ENCODE measurements around the gene LRRC26. TPM values are rescaled to one million over a fixed set of nuclear protein-coding genes. Genes with fewer than 3 reads are reported as not detected.

The LRRC26 gene
- total RNA-seq, 1 experiment from 2014 or later = 2.4 TPM

DNA sequence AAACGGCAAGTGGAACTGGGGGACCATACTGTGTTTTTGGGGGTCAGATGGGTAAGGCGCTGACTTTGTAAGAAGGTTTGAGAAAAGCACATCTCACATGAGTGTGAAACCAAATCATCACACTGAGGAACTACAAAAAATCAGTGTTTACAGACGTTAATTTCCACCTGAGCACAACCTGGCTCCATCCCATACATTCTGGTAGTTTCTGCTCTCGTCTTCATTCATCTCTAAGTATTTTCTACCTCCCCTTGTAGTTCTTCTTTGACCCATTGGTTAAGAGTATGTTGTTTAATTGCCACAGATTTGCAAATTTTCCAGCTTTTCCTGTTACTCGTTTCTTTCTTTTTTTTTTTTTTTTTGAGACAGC is 46.4 kb downstream of the LRRC26 start:
- H3K27me3 ChIP-seq (ENCODE audit: insufficient read depth, low read length) = no peaks in the 10 kb centered on the region
- no peak overlapping the region for H3K9ac ChIP-seq (ENCODE audit: low read length)
- ChIA-PET CTCF (interaction anchor here (1.0 to 1.3 kb wide), 2 partner anchors 104 to 113 kb away, joined by 3 to 7 read pairs; partner anchors contain the start of gene RNF224), POLR2A (interaction anchor here (0.7 to 1.1 kb wide), 3 partner anchors 8 to 103 kb away, joined by 3 read pairs; partner anchors contain the start of gene MAN1B1), RAD21 (ENCODE audit: low non-redundant PET in 1 of 2, low total read pairs in 2 of 2, uncharacterized antibody in 2 of 2, unreplicated experiment in 2 of 2) (no interaction called here)
- no peaks in the 10 kb centered on the region for H3K36me3 ChIP-seq (ENCODE audit: control insufficient read depth in 1 of 2, insufficient read depth in 2 of 2, low read length in 2 of 2)
- no peak for ATAC-seq
- TF ChIP-seq ZNF274 (IDR thresholded peaks at IDR 0.05; ENCODE audit: low read depth, low read length) = no peak
- TF ChIP-seq EGR1 (IDR thresholded peaks at IDR 0.05; ENCODE audit: low read depth) = no peak
- TF ChIP-seq FOSL1 (IDR thresholded peaks at IDR 0.05; ENCODE audit: low read depth) = no peak
- TF ChIP-seq RAD21 (IDR thresholded peaks at IDR 0.05; ENCODE audit: low read depth) = no peak
- no peak for TF ChIP-seq POLR2A (IDR thresholded peaks at IDR 0.05; ENCODE audit: borderline replicate concordance, extremely low read depth, insufficient read depth, insufficient read length)
- TF ChIP-seq ZFX (IDR thresholded peaks at IDR 0.05) = no peak
- TF ChIP-seq SP1 (IDR thresholded peaks at IDR 0.05; ENCODE audit: low read depth) = no peak
- no peak for TF ChIP-seq ATF3 (IDR thresholded peaks at IDR 0.05)
- TF ChIP-seq, protein P1, sequence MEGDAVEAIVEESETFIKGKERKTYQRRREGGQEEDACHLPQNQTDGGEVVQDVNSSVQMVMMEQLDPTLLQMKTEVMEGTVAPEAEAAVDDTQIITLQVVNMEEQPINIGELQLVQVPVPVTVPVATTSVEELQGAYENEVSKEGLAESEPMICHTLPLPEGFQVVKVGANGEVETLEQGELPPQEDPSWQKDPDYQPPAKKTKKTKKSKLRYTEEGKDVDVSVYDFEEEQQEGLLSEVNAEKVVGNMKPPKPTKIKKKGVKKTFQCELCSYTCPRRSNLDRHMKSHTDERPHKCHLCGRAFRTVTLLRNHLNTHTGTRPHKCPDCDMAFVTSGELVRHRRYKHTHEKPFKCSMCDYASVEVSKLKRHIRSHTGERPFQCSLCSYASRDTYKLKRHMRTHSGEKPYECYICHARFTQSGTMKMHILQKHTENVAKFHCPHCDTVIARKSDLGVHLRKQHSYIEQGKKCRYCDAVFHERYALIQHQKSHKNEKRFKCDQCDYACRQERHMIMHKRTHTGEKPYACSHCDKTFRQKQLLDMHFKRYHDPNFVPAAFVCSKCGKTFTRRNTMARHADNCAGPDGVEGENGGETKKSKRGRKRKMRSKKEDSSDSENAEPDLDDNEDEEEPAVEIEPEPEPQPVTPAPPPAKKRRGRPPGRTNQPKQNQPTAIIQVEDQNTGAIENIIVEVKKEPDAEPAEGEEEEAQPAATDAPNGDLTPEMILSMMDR (IDR thresholded peaks at IDR 0.05 in 2 of 3, conservative IDR thresholded peaks at IDR 0.05 in 1 of 3; ENCODE audit: borderline replicate concordance in 1 of 3, insufficient read depth in 1 of 3, low read depth in 2 of 3, low read length in 2 of 3) = no peak
- TF ChIP-seq YY1 (IDR thresholded peaks at IDR 0.05; ENCODE audit: extremely low read depth, insufficient replicate concordance, low read depth, low read length) = no peak
- TF ChIP-seq, protein P2, sequence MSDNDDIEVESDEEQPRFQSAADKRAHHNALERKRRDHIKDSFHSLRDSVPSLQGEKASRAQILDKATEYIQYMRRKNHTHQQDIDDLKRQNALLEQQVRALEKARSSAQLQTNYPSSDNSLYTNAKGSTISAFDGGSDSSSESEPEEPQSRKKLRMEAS (IDR thresholded peaks at IDR 0.05) = no peak; the same call in 1 of the 2 replicates
- TF ChIP-seq, protein P3, sequence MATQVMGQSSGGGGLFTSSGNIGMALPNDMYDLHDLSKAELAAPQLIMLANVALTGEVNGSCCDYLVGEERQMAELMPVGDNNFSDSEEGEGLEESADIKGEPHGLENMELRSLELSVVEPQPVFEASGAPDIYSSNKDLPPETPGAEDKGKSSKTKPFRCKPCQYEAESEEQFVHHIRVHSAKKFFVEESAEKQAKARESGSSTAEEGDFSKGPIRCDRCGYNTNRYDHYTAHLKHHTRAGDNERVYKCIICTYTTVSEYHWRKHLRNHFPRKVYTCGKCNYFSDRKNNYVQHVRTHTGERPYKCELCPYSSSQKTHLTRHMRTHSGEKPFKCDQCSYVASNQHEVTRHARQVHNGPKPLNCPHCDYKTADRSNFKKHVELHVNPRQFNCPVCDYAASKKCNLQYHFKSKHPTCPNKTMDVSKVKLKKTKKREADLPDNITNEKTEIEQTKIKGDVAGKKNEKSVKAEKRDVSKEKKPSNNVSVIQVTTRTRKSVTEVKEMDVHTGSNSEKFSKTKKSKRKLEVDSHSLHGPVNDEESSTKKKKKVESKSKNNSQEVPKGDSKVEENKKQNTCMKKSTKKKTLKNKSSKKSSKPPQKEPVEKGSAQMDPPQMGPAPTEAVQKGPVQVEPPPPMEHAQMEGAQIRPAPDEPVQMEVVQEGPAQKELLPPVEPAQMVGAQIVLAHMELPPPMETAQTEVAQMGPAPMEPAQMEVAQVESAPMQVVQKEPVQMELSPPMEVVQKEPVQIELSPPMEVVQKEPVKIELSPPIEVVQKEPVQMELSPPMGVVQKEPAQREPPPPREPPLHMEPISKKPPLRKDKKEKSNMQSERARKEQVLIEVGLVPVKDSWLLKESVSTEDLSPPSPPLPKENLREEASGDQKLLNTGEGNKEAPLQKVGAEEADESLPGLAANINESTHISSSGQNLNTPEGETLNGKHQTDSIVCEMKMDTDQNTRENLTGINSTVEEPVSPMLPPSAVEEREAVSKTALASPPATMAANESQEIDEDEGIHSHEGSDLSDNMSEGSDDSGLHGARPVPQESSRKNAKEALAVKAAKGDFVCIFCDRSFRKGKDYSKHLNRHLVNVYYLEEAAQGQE (IDR thresholded peaks at IDR 0.05; ENCODE audit: low read depth) = no peak
- TF ChIP-seq SIN3A (IDR thresholded peaks at IDR 0.05; ENCODE audit: low read depth) = no peak
- no peak for TF ChIP-seq CEBPB (IDR thresholded peaks at IDR 0.05; ENCODE audit: low read depth)
- TF ChIP-seq ELF1 (IDR thresholded peaks at IDR 0.05; ENCODE audit: borderline replicate concordance, low read depth) = no peak
- no peak for TF ChIP-seq CBX3 (IDR thresholded peaks at IDR 0.05; ENCODE audit: low read depth)
- TF ChIP-seq, protein P4, sequence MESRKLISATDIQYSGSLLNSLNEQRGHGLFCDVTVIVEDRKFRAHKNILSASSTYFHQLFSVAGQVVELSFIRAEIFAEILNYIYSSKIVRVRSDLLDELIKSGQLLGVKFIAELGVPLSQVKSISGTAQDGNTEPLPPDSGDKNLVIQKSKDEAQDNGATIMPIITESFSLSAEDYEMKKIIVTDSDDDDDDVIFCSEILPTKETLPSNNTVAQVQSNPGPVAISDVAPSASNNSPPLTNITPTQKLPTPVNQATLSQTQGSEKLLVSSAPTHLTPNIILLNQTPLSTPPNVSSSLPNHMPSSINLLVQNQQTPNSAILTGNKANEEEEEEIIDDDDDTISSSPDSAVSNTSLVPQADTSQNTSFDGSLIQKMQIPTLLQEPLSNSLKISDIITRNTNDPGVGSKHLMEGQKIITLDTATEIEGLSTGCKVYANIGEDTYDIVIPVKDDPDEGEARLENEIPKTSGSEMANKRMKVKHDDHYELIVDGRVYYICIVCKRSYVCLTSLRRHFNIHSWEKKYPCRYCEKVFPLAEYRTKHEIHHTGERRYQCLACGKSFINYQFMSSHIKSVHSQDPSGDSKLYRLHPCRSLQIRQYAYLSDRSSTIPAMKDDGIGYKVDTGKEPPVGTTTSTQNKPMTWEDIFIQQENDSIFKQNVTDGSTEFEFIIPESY (IDR thresholded peaks at IDR 0.05; ENCODE audit: extremely low read depth, insufficient replicate concordance, low read length) = no peak
- no peak for TF ChIP-seq EZH2phosphoT487 (IDR thresholded peaks at IDR 0.05; ENCODE audit: borderline replicate concordance)
- TF ChIP-seq SRF (IDR thresholded peaks at IDR 0.05; ENCODE audit: low read depth) = no peak
- no peak for TF ChIP-seq JUND (IDR thresholded peaks at IDR 0.05)
- no peaks in the 10 kb centered on the region for H3K9me3 ChIP-seq (ENCODE audit: control insufficient read depth in 1 of 2, insufficient read depth in 1 of 2, low read depth in 1 of 2, low read length in 2 of 2)
- H3K4me1 ChIP-seq (ENCODE audit: control insufficient read depth in 1 of 2, insufficient read depth in 2 of 2, low read length in 2 of 2) = peaks cover 20 to 50% of the 10 kb centered on the region in 2 experiments
- H3K9me2 ChIP-seq (ENCODE audit: insufficient read depth) = no peaks in the 10 kb centered on the region
- peak overlapping the region; percentile 51; the same call in 1 of the 2 replicates for H3K4me2 ChIP-seq (ENCODE audit: low read length)
- H3K27ac ChIP-seq (ENCODE audit: low read depth, low read length) = no peak overlapping the region
- BruUV-seq (replicated peaks) = no TSS peak
- H4K20me1 ChIP-seq (ENCODE audit: insufficient read depth) = 0 out of 2 replicates have a peak, but pooled peaks cover 3% of the 10 kb centered on the region
- H3K4me3 ChIP-seq (replicated peaks in 1 of 2; ENCODE audit: low read depth in 1 of 2, low read length in 2 of 2) = no peak overlapping the region
- H3K79me2 ChIP-seq (ENCODE audit: insufficient read depth, low read length) = peaks cover 21% of the 10 kb centered on the region
- DNase-seq (ENCODE audit: low read depth, low spot score) = no peak
- intact Hi-C loops (cut with micrococcal nuclease) = no loop called here
- no peak overlapping the region for H2AFZ ChIP-seq (ENCODE audit: low read depth, low read length, poor library complexity, severe bottlenecking)

Data from HCT116 (cell line).